Lower leg skin (tissue), 3 donors: ENCODE data around the gene SPTAN1.

Experiments
- POLR2A ChIP-seq, 2 donors: fragments of 450-650 bp; IDR thresholded peaks; one replicate each; pipeline ENCODE4 v1.6.1; 2016 to 2017; ENCODE audit warnings: antibody characterized with exemption in 2 of 2, mild to moderate bottlenecking in 1 of 2, moderate library complexity in 1 of 2
- TF ChIP-seq, protein P1 (sequence below), 3 donors: fragments of 450-650 bp; IDR thresholded peaks; one replicate each; pipeline ENCODE4 v1.5.1; 2016; ENCODE audit warnings: antibody characterized with exemption in 3 of 3, mild to moderate bottlenecking in 3 of 3, moderate library complexity in 2 of 3

DNA sequence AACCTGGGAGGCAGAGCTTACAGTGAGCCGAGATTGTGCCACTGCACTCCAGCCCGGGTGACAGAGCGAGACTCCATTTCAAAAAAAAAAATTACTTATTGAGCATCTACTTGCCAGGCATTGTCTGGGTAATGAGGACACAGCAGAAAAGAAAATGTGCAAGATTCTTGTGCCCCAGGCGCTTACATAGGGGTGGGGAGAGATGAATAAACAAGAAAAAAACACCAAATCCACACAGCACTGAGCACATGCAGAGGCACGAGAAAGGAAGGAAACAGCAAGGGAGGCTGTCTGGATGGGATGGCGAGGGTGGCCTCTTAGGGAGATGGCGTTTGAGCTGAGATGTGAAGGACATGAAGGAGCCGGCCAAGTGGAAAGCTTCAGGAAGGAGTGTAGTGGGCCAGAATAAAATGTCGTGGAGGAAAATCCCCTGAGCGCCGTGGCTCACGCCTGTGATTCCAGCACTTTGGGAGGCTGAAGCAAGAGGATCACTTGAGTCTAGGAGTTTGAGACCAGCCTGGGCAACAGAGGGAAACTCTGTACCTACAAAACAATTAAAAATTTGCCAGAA, 90.4 kb downstream of the SPTAN1 start:
- TF ChIP-seq, protein P1, sequence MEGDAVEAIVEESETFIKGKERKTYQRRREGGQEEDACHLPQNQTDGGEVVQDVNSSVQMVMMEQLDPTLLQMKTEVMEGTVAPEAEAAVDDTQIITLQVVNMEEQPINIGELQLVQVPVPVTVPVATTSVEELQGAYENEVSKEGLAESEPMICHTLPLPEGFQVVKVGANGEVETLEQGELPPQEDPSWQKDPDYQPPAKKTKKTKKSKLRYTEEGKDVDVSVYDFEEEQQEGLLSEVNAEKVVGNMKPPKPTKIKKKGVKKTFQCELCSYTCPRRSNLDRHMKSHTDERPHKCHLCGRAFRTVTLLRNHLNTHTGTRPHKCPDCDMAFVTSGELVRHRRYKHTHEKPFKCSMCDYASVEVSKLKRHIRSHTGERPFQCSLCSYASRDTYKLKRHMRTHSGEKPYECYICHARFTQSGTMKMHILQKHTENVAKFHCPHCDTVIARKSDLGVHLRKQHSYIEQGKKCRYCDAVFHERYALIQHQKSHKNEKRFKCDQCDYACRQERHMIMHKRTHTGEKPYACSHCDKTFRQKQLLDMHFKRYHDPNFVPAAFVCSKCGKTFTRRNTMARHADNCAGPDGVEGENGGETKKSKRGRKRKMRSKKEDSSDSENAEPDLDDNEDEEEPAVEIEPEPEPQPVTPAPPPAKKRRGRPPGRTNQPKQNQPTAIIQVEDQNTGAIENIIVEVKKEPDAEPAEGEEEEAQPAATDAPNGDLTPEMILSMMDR (IDR thresholded peaks at IDR 0.05) = no peak
- no peak for TF ChIP-seq POLR2A (IDR thresholded peaks at IDR 0.05)
